Activated CD4-positive, CD25-positive, alpha-beta regulatory T cell treated with anti-CD3 and anti-CD28 coated beads, Interleukin-2, amount 50 U/mL, for 24 hours (primary cell): ENCODE data around the gene RAB20.
"Not testable (repeated sequence)": the region's sequence is repeated elsewhere in the genome, so short reads cannot be mapped to it uniquely, and the experiment has no call there.

Source experiments
- ATAC-seq, 2 donors: fragments of 150-1000 bp; cut with Tn5 transposase; one replicate each; pipeline ENCODE4 v1.10.0; 2021; ENCODE audit warnings: mild to moderate bottlenecking in 1 of 2, moderate library complexity in 1 of 2

Gene RAB20

DNA sequence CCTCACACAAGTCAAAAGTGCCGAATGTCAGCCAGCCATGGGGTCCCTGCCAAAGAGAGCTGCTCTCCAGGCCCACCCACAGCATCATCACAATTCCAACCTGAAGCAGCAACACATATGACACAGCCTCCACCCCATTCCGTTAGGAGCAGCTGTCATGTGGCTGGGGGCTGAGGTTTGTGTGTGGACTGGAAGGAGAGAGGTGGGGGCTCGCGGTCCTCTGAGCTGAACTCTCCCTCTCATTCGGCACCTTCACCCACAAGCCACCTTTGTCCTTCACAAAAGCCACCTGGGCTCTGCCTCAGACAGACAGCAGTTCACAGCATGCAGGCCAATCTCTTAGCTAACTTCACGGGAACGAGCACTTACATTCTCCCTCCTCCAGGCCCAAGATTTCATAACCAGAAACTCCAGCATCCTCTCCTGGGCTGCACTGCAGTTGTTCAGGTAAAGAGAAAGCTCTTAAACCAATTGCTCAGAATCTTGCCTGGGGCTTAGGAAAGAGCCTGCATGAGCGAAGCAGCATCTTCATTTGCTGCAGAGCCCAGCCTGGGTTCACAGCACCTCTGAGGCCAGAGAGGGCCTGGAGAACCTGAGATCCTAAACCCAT is 7.2 kb downstream of the RAB20 start:
- no peak for ATAC-seq

DNA sequence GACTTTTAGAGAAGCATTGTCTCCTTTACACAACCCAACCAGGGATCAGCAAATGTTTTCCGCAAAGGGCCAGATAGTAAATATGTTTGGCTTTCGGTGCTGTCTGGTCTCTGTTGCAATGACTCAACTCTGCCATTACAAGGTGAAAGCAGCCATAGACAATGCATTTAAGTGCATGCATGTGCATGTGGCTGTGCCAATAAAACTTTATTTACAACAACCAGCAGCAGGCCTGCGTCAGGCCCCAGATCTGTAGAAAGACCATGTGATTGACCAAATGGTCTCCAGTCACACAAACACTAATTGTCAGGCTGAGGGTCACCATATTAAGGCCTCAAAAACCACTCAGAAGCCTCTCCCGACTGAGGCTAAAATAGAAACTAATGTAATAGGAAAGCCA is 8.1 kb downstream of the RAB20 start:
- no peak for ATAC-seq

GRCh38 chr13:110552767-110553166 is 8.8 kb downstream of the RAB20 start:
- ATAC-seq, result no peak

- ATAC-seq, result no peak
Measured at GRCh38 chr13:110551284-110551683, 10.2 kb downstream of the RAB20 start.

- no peak for ATAC-seq
Measured at GRCh38 chr13:110549795-110550160, 11.7 kb downstream of the RAB20 start.

DNA sequence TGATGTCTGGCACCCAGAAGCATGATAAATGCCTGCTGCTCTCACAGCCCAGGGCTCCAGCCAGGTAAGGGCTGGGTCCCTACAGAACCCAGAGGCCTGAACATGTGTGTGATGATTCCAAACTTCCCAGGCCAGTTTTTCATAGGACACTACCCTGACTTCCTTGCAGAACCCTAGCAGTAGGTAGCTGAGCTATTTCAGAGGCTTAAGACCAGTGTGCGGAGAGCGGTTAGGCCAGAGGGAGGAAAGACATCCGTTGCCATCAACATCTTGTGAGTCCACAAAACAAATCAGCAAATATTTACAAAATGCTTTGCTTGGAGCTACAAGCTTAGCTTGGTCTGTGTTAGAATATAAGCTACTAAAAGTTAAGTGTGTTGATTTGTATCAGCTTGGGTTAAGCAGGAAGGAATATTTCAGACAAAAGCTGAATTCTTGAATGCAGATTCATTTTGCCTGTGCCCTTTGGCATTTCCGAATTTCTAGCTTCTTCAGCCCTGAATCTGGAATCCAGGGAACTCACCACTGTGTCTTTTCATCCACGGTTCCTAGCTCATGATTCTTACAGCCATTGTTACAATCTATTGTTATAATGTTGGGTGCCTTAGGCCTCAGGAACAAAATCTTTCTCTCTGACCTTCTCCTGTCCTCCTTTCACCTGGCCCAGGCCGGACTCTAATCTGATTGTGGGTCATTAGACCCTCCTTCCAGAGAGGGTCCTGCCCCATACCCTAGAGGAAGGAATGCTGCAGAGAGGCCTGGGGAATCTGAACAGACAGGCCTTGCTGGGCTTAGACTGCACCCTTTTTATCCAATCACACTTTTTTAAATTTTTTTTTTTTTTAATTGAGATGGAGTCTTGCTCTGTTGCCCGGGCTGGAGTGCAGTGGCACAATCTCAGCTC is 12.4 kb downstream of the RAB20 start:
- ATAC-seq, result no peak

- no peak for ATAC-seq
Measured at GRCh38 chr13:110546926-110547325, 14.6 kb downstream of the RAB20 start.

- no peak for ATAC-seq
Measured at GRCh38 chr13:110546378-110546777, 15.1 kb downstream of the RAB20 start.

- no peak for ATAC-seq
Measured at GRCh38 chr13:110542169-110542796, 19.2 kb downstream of the RAB20 start.

DNA sequence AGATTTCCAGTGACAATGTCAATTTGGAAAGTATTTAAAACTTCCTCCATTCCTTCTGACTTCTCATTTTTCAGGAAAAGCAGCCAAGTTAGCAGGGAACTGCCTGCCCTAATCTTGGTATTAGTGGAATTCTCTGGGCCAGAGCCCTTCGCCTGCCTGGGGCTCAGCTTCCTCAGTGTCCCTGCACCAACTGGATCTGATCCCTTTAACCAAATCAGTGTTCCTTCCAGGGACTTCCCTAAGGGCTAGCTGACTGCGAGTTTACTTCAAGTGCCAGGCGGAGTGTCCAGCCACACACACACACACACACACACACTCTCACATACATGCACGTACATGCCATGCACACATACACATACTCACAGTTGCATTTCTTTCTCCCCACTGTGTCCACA is 20.0 kb downstream of the RAB20 start:
- ATAC-seq, result no peak

DNA sequence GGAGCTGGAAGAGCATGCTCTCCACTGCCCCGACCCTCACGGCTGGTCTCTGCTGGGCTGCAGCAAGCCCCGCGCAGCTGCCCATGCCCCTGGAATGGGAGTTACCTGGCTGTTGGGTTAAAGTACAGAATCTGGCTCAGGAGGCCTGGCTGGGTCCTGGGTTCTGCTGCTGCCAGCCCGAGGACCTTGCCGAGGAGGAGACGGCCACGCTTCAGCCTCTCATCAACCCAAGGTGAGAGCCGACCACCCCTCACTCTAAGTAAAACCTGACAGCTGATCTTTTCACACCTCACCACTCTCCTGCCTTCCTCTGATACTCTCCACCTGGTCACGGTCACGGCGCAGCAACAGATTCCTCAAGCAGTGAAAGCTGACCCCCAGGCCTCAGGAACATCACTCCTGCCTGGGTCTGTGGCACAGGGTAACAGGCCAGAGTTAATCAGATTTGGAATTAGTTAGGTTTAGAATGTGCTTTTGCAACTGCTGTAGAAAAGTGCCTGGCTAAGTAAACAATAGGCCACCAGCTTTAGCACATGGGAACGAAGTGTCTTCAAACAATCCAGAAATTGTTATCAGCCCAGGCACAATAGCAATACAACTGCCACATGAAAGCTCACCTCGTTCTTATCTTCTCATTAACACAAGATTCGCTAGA is 20.5 kb downstream of the RAB20 start:
- ATAC-seq, result no peak

GRCh38 chr13:110539894-110540293 is 21.6 kb downstream of the RAB20 start:
- no peak for ATAC-seq

DNA sequence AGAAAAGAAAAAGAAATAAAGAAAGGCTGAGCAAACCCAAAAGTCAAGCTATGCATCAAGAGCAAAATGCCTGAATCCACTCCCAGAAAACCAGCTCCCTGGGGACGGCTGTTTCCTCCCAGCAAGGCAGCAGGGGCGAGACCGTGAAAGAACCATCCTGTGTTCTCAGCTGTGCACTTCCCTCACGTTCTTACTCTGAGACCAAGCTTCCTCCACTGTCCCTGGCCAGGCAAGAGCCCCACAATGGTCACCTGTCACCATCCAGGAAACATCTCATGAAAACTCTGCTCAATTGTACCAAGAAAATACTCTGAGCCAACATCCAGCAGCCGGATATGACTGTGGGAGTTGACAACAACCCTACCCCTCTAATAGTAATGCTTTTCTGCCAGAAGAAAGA is 22.9 kb downstream of the RAB20 start:
- ATAC-seq, result no peak

GRCh38 chr13:110536006-110536693 is 25.4 kb downstream of the RAB20 start:
- ATAC-seq, result peak in 1 of 2 donors; percentile 24

DNA sequence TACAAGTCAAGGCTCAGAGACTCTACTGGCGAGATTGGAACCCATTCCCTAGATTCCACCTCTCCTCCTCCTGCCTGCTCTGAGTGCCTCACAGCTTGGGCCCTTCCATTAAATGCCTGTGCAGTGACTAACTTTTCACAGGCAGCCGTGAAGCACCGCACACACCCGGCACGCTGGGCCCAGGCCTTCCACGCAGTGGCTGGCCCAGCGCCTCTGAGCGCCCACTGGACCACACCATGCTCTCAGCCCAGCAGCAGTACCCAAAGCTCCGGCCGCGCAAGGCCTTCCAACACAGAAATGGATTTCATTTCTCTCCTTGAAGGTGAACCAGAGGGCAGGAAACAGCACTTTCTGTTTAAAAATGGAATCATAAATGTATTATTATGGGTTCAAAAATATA is 26.0 kb downstream of the RAB20 start:
- ATAC-seq, result no peak

- no peak for ATAC-seq
Measured at GRCh38 chr13:110533771-110534670, 27.5 kb downstream of the RAB20 start.

DNA sequence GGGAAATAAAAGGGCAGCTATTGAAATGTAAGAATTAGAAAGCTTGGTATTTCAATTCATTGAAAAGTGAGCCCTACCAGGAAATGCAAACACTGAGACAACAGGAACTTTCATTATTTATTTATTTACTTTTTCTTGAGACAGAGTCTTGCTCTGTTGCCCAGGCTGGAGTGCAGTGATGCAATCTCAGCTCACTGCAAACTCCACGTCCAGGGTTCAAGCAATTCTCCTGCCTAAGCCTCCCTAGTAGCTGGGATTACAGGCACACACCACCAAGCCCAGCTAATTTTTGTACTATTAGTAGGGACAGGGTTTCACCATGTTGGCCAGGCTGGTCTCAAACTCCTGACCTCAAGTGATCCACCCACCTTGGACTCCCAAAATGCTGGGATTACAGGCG is 29.3 kb downstream of the RAB20 start:
- not testable (repeated sequence) for ATAC-seq

DNA sequence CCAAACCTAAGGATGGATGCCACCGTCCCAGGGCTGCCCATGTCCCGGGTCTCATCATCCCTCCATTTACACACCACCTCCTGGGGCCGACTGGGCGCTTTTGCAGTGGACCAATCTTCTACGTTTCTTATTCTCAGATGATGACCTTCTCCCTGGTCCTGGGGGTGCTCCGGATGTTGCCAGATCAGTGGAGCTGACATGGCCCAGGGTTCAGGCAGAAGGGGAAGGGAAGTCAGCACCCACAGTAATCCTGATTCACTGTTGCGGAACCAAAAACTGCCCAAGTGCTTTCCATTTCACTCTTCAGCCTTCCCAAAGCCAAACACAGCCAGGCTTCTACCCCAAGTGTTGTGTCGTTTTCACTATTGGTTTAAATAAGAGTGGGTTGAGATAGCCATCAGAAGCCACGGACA is 29.8 kb downstream of the RAB20 start:
- ATAC-seq, result no peak

DNA sequence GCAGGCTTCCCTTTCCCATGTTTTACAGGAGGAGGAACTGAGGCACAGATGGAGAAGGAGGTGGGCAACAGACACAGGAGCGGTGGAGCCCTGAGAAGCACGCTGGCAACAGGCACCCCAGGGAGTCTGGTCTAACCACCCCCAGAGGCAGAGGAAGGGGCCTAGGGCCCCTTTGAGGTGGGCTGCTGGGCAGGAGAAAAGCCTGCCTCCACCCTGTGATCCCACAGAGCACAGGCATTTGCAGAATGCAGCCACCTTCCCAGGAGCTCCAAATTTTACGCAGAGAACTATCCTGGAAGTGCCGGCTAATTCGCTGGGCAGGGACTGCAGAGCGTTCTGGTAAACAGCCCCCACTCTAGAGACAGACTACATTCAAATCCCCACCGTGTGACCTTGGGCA is 30.4 kb downstream of the RAB20 start:
- ATAC-seq, result no peak

GRCh38 chr13:110529522-110530311 is 31.8 kb downstream of the RAB20 start:
- no peak for ATAC-seq

GRCh38 chr13:110528911-110529310 is 32.6 kb downstream of the RAB20 start:
- ATAC-seq, result no peak
